Activated gamma-delta T cell (primary cell): ENCODE results near the gene PRPF6.
A peak's percentile ranks its signal among the peaks of the same experiment; 100 is the strongest.

ENCODE experiments used
- DNase-seq: peaks from one replicate; lab custom pipeline; 2025; lab: John Stamatoyannopoulos, UW
- total RNA-seq, 2 donors: gene quantifications; one replicate each; lab custom pipeline; 2026; lab: John Stamatoyannopoulos, UW

The PRPF6 gene
- total RNA-seq = 163 to 167 reads per million in 2 donors

GRCh38 chr20:63980806-63981728, at the start of gene PRPF6:
TSS of gene PRPF6 (plus strand) at chr20:63981132. CDS start at chr20:63981246, 114 bp downstream.
- DNase-seq = peak; percentile 89

GRCh38 chr20:63931735-63932134, 49.2 kb upstream of the PRPF6 start:
- DNase-seq = no peak

GRCh38 chr20:63932606-63933160, 48.2 kb upstream of the PRPF6 start:
- no peak for DNase-seq

- DNase-seq = no peak
Observed at GRCh38 chr20:63933646-63934045, 47.3 kb upstream of the PRPF6 start.

GRCh38 chr20:63934271-63935068, 46.5 kb upstream of the PRPF6 start:
- no peak for DNase-seq

GRCh38 chr20:63935447-63935846, 45.5 kb upstream of the PRPF6 start:
- no peak for DNase-seq

- no peak for DNase-seq
Observed at GRCh38 chr20:63937596-63937995, 43.3 kb upstream of the PRPF6 start.

GRCh38 chr20:63939061-63939935, 41.6 kb upstream of the PRPF6 start:
- no peak for DNase-seq

GRCh38 chr20:63940071-63940471, 40.9 kb upstream of the PRPF6 start:
- no peak for DNase-seq

- no peak for DNase-seq
Observed at GRCh38 chr20:63940472-63941266, 40.3 kb upstream of the PRPF6 start.

GRCh38 chr20:63941282-63942081, 39.5 kb upstream of the PRPF6 start:
- peak; percentile 41 for DNase-seq

GRCh38 chr20:63942250-63942951, 38.5 kb upstream of the PRPF6 start:
- DNase-seq = no peak

GRCh38 chr20:63942969-63943807, 37.7 kb upstream of the PRPF6 start:
- DNase-seq = no peak

GRCh38 chr20:63943808-63944077, 37.2 kb upstream of the PRPF6 start:
- DNase-seq = no peak

- no peak for DNase-seq
Observed at GRCh38 chr20:63944078-63944941, 36.6 kb upstream of the PRPF6 start.

GRCh38 chr20:63945031-63945658, 35.8 kb upstream of the PRPF6 start:
- DNase-seq = no peak
